GM21515 (cell line): Measurements from ENCODE around the gene DIPK2A.

Experiments used
- ATAC-seq: cut with Tn5 transposase; IDR thresholded peaks from one replicate; pipeline ENCODE4 v1.9.1; 2021; ENCODE audit not compliant: unreplicated experiment

The DIPK2A gene

GRCh38 chr3:143971359-143972154, at the start of gene DIPK2A:
Gene DIPK2A (plus strand): TSS chr3:143971823. CDS start chr3:143972333, 510 bp downstream.
- ATAC-seq, result peak; percentile 58

- ATAC-seq, result peak; percentile 76
Measured at GRCh38 chr3:143924522-143925285, 46.9 kb upstream of the DIPK2A start.

- no peak for ATAC-seq
Measured at GRCh38 chr3:143928056-143928455, 43.6 kb upstream of the DIPK2A start.

- ATAC-seq, result no peak
Measured at GRCh38 chr3:143928541-143929255, 42.9 kb upstream of the DIPK2A start.

- no peak for ATAC-seq
Measured at GRCh38 chr3:143934791-143935190, 36.8 kb upstream of the DIPK2A start.

GRCh38 chr3:143935678-143936077, 35.9 kb upstream of the DIPK2A start:
- no peak for ATAC-seq

GRCh38 chr3:143950810-143951209, 20.8 kb upstream of the DIPK2A start:
- no peak for ATAC-seq

GRCh38 chr3:143951351-143951971, 20.2 kb upstream of the DIPK2A start:
- ATAC-seq, result peak; percentile 84

DNA sequence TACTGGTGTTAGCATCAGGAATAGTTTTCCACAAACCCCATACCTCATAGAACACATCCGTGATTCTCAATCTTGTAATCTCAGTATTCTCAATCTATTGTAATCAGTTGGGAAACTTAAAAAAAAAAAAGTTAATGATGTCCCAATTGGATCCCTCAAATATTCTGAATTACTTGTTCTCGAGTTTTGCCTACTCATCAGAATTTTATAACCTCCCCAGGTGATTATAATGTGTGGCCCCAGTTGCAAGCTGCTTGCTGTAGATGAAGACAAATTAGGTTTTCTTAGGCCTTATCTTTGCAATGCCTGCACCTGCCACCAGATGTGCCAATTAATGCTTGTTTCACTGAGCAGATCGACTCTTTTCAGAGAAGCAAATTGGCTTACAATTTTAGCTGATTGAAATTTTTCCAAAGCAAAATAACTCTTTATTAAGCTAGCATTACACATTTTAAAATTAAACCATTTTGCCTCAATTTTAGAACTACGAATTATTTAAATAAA, 19.0 kb upstream of the DIPK2A start:
- no peak for ATAC-seq

DNA sequence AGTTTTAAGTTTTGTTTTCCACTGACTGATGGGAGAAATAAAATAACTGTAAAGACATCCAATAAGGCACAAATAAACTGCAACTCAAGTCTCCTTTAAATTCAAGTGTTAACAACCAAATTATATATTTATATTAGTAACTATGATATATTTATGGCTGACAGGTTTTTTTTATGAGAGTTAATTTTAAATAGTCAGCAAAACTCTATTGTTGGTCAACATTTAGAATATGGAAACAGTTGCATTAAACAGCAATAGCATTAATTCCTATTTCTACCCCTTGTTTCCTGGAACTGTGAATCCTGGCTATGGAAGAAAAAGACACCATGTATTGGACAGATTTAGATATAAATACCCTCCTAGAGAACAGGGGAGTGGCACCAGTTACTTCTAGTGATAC, 16.5 kb upstream of the DIPK2A start:
- ATAC-seq, result no peak

DNA sequence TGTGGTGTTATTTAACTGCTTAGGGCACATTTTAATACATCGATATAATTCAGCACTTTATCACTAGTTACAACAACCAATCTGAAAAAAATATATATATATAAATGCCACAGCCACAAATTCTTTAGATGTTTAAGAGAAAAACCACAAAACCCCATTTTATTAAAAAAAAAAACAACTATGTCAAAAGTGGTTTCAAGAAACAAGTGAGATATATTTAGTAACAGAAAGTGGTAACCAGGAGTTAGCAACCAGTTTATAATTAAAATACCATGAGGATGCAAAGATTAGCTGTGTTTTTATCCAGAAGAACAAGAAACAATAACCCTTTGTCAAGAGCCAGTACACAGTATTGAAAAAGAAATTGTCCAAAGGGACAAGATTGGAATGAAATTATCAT, 14.8 kb upstream of the DIPK2A start:
- no peak for ATAC-seq

- no peak for ATAC-seq
Measured at GRCh38 chr3:143957453-143957852, 14.2 kb upstream of the DIPK2A start.

DNA sequence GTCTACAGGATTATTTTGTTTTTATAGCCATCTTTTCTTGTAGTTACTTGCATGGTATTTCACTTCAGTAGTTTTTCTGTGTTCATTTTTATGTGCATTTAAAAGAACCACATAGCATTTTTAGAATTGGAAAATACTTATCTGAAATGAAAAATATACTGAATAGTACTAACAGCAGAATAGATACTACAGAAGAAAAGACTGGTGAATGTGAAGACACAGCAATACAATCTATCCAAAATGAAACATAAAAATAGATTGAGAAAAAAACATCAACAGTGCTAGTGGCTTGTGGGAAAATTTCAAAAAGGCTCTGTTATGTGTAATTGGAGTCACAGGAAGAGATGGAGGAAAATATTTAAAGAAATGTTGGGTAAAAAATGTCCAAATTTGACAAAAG, 12.7 kb upstream of the DIPK2A start:
- ATAC-seq, result no peak

DNA sequence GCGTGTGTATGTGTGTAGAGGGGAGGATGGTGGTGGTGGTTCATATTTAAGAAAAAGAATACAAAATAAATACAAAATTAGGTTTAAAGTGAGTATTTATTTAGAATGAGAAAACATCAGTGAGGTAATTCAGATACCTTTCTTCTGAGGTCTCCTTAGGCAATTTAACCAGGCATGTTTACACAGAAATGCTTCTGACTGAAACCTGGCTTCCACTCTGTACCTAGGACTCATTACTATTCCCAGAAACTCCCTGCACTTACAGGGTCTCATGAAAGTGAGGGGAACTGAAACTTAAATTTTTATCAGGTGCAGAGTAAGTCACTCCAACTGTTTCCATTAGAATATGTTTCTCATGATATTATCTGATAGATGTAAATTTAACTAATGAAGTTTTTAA, 10.3 kb upstream of the DIPK2A start:
- ATAC-seq, result no peak

- ATAC-seq, result no peak
Measured at GRCh38 chr3:143963946-143964345, 7.7 kb upstream of the DIPK2A start.

DNA sequence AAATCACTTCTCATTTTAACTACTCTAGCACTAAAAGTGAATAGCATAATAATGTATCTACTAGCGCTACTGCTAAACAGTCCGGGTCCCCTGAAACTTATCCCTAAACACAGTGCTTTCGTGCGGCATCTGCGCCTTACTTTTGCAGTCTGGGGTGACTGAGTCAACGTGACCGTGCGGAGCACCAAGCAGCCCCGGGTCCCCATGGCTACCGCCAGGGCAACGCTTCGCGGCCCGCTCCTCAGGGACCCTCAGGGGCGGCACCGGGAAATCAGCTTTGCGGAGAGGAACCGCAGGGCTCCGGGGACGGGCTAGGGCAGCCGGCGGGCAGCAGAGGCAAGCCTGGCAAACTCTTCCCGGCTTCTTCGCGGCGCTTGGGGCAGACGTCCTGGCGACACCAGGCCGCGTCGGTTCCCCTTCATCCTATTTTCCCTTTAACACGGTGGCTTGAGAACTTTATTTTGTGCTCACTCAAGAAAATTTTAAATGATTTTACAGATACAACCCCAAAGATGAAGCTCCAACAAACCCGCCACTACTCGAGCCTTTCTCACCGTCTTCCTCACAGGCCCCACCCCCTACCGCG, 757 bp upstream of the DIPK2A start:
- ATAC-seq, result peak; percentile 22

GRCh38 chr3:143972155-143972504, 507 bp downstream of the DIPK2A start:
- ATAC-seq, result no peak

DNA sequence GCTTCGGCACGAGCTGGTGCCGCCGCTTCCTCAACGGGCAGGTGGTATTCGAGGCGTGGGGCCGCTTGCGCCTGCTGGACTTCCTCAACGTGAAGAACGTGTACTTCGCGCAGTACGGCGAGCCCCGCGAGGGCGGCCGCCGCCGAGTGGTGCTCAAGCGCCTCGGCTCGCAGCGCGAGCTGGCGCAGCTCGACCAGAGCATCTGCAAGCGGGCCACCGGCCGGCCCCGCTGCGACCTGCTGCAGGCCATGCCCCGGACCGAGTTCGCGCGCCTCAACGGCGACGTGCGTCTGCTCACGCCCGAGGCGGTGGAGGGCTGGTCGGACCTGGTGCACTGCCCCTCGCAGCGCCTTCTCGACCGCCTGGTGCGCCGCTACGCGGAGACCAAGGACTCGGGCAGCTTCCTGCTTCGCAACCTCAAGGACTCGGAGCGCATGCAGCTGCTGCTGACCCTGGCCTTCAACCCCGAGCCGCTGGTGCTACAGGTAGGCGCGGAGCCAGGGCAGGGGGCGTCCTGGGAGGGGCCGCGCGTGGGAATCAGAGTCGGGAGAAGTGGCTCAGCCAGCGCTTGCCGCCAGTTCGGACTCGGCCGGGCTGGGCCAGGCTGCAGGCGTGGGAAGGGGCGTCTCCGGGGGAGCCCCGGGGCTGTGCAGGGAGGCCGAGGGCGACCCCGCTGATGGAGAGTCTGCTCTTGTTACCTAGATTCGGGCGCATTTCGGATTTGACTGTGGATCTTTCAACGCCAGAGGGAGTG, 1.1 kb downstream of the DIPK2A start:
- ATAC-seq, result peak; percentile 33

DNA sequence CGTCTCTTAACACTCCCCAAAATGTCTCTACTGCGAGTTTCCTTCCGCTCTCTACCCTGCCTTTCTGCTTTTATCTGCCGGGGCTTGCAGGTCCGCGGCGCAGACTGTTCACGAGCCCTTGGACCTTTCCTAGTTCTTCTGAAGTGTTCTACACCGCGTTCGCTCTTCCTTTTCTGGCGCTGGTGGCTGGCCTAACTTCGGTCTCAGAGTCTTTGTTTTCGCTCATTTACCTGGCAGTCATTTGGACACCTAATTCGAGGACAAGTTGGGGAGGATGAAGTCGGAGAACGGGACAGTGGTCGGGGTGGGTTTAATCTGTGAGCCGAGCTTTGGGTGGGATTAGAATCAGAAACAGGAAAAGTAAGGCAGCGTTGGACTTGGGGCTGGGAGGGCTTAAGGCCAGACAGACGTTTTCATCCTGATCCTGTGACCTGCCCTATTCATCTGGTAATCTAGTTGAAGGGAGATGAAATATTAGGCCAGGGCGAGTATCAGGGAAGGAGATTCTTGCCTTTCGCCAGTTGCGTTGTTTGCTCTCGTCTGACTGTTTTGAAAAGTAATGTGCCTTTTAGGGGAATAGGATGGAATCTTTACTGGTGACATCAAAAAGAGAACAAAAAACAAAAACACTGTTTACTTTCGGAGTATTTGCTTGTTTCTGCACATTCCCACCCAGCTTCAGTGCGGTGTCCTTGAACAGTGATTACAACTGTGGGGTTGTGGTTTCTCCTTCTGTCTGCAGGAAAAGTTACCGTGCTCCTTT, 1.8 kb downstream of the DIPK2A start:
- ATAC-seq, result no peak
